ENCODE data around the gene TXNRD1.
"Not testable (repeated sequence)": the region's sequence is repeated elsewhere in the genome, so short reads cannot be mapped to it uniquely, and the experiment has no call there.

Gene TXNRD1

GRCh38 chr12:104232609-104233280 lies 17.2 kb downstream of the TXNRD1 start:
- DNase-seq (ENCODE audit: low spot score) (no peak), FAIRE-seq (no peak)

DNA sequence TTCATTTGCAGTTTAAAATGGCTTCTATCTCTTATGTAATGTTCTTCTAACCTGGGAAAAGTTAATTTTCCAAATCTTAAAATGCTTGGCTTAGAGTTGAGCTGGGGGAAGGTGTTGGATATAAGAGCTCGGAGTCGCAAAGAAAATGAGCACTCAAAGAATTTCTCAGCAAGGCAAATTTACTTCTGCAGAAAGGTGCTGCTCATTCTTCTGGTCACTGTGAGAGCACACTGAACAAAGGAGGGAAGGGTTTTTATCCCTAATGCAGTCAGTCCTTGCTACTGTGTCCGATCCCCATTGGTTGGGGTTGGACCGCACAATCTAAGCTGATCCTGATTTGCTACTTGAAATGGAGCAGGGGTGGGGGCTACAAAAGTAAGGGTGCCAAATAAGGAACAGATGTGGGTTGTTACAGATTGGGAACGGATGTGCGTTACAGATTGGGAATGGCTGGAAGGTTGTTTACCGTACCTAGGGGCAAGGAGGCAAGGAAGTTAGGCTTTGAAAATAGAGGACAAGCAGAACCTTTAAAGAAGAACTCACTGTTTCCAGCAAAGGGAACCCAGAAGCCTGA lies 19.4 kb downstream of the TXNRD1 start:
- no peak for FAIRE-seq
- DNase-seq (ENCODE audit: low spot score) = no peak

- no peak for FAIRE-seq
- DNase-seq (ENCODE audit: low spot score) = no peak
These were observed 22.4 kb downstream of the TXNRD1 start for GRCh38 chr12:104237930-104238329.

DNA sequence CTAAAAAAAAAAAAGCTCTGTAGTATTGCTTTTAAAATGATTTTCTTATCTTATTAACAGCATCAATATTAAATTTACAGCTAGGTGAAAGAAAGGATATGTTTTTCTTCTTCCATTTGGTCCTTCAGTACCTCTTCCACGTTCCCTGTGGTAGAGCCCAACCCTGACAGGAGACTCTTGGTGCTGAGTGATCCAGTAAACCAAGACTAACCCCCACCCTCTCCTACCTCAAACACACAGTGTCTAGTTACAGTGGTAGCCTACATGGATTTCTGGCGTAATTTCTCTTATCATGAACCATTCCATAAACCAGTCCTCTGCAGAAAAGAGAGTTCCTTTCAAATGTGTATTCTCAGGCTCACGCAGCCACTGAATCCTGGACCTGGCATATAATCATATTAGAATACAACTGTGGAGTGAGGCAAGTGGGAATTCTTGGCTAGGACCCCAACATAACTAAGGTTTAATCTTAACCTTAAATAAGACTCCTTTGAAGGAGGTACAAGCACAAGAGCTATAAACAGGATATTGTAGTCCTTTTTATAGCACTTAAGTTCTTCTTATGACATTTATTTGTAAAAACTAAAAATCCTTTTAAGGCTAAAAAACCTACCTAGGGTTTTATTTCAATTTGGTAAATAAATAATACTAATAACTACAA lies 27.1 kb downstream of the TXNRD1 start:
- no peak for DNase-seq (ENCODE audit: low spot score)
- no peak for FAIRE-seq

DNA sequence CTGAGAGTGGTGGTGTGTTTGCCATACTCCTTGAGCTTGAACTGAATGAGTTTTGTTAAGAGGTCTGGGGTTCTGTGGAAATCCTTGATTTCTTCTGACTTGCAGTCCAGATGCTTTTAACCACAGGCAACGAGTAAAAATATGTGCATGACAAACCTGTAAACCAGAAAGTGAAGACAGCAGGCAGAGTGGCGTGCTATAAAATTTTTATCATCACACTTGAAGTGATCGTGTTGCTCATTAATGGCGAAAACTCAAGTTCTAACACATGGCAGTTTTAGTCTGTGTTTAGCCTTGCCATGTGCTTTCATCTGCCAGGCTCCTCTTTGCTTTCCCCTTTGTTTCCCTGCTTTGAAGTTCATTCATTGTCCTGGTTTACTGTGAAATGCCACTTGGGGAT lies 28.0 kb downstream of the TXNRD1 start:
- DNase-seq (ENCODE audit: low spot score) = no peak
- FAIRE-seq = no peak

GRCh38 chr12:104243971-104244370 lies 28.4 kb downstream of the TXNRD1 start:
- FAIRE-seq = no peak

DNA sequence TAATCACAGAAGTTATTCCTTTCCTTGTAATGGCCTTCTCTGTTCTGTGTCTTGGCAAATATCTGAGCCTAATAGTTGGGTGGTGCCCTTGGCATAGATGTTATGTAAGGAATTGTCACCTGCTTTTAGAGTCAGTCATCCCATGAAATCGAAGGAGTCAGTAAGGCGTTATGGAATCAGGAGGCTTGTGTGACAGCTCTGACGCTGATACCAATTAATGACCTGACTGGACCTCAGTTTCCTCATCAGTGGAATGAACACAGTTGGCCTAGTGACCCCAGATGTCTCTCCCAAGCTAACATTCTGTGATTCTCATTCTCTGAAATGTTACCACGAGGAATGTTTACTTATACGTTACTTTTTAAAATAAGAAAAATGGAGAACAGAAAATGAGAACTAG lies 32.1 kb downstream of the TXNRD1 start:
- DNase-seq (ENCODE audit: low spot score) = no peak
- no peak for FAIRE-seq

More at GRCh38 chr12:104243971-104244370, 28.4 kb downstream of the TXNRD1 start:
- no peak for DNase-seq (ENCODE audit: low spot score)

DNA sequence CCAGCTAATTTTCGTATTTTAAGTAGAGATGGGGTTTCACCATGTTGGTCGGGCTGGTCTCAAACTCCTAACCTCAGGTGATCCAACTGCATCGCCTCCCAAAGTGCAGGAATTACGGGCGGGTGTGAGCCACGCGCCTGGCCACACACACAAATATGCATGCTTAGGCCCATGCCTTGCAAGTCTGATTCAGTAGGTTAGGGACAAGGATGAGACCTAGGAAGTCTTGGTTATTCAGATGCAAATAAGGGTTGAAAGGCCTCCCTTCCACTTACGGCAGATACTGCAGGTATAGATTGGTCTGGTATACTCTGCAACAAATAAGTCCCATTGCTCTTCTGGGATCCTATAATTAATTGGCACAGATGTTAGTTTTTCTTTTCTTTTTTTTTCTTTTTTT lies 32.9 kb downstream of the TXNRD1 start:
- FAIRE-seq (no peak), DNase-seq (ENCODE audit: low spot score) (no peak)

GRCh38 chr12:104249017-104249416 lies 33.4 kb downstream of the TXNRD1 start:
- DNase-seq (ENCODE audit: low spot score) (no peak), FAIRE-seq (no peak)

DNA sequence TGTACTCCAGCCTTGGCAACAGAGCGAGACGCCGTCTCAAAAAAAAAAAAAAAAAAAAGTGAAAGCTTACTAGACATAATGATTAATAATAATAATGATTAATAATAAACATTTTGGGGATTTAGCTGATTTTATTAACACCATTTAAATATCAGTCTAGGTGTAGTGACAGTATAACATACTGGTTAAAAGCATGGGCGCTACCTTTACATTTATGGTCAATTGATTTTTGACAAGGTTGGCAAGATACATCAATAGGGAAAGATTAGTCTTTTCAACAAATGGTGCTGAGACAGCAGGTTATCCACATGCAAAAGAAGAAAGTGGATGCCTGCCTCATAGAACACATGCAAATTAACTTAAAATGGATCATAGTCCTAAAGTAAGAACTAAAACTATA lies 34.3 kb downstream of the TXNRD1 start:
- DNase-seq (ENCODE audit: low spot score) = no peak
- FAIRE-seq = no peak

- no peak for DNase-seq (ENCODE audit: low spot score)
- no peak for FAIRE-seq
These were observed 35.0 kb downstream of the TXNRD1 start for GRCh38 chr12:104250366-104251125.

- no peak for DNase-seq (ENCODE audit: low spot score)
- no peak for FAIRE-seq
These were observed 42.4 kb downstream of the TXNRD1 start for GRCh38 chr12:104257913-104258472.

- DNase-seq (ENCODE audit: low spot score) (no peak), FAIRE-seq (no peak)
These were observed 43.0 kb downstream of the TXNRD1 start for GRCh38 chr12:104258476-104259067.

- DNase-seq (ENCODE audit: low spot score) (no peak), FAIRE-seq (no peak)
These were observed 47.4 kb downstream of the TXNRD1 start for GRCh38 chr12:104263026-104263425.

DNA sequence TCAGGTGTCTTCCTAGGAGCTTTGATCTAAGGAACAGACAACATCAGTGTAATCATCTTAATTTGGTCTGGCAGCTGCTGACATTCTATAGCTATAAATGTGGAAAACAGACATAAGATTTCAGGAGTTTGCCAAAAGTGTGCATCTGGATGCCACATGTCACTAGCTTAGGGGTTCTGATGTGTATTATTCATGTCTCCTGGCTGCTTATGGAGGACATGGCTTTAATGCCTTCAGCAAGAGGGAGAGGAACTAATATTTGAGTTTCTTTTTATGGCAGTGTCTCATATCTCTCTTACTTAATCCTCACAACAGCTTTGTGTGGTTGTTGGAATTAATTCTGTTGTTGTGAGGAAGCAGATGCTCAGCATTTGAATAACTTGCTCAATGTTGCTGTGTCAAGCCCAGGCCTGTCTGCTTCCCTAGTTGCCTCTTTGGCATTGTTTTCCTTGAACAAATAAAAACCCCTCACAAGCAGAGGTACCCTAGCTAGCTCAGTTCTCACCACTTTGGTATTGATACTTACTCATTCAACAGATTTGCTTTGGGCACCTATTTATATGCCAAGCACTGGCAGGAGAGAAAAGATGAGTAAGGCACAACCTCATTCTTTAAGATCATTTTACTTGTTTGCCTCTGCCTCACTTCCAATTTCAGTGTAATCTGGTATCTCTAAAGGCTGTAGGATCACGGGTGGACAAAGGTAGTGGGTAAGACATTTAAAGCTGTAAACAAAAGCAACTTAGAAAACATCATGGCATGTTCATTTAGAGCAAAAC lies 48.2 kb downstream of the TXNRD1 start:
- no peak for DNase-seq (ENCODE audit: low spot score)
- FAIRE-seq = no peak

DNA sequence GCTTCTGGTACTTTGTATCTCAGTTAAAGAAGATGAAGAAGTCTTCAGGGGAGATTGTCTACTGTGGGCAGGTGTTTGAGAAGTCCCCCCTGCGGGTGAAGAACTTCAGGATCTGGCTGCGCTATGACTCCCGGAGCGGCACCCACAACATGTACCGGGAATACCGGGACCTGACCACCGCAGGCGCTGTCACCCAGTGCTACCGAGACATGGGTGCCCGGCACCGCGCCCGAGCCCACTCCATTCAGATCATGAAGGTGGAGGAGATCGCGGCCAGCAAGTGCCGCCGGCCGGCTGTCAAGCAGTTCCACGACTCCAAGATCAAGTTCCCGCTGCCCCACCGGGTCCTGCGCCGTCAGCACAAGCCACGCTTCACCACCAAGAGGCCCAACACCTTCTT lies 49.9 kb downstream of the TXNRD1 start:
- FAIRE-seq; DNase-seq (ENCODE audit: low spot score): not testable (repeated sequence)

GRCh38 chr12:104272938-104273337 lies 57.4 kb downstream of the TXNRD1 start:
- DNase-seq (ENCODE audit: low spot score) (no peak), FAIRE-seq (no peak)

- FAIRE-seq = no peak
- no peak for DNase-seq (ENCODE audit: low spot score)
These were observed 57.9 kb downstream of the TXNRD1 start for GRCh38 chr12:104273503-104273902.

DNA sequence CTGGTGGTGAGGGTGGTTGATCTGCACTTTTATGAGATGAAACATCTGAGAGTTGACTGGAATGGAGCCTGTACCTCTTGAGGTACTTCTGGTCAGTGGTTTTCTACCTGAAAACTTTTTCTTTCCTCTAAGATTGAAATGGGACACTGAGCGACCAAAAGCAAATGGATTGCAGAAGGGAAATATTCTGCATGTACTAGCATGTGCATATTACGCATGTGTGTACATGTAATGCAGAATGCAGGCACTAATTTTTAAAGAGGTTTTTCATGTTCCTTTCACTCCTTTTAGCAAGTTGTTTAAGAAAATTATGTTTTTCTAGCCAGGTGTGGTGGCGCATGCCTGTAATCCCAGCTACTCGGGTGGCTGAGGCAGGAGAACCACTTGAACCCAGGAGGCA lies 59.2 kb downstream of the TXNRD1 start:
- FAIRE-seq = no peak
- DNase-seq (ENCODE audit: low spot score) = no peak

GRCh38 chr12:104275689-104276088 lies 60.1 kb downstream of the TXNRD1 start:
- FAIRE-seq (peak; percentile 82), DNase-seq (ENCODE audit: low spot score) (peak; percentile 91)
